HG03469 (cell line): ENCODE data around the gene P2RY12.

Experiments used
- ATAC-seq: cut with Tn5 transposase; IDR thresholded peaks from one replicate; pipeline ENCODE4 v1.9.1; 2021; ENCODE audit warnings: mild to moderate bottlenecking, moderate library complexity, moderate number of reproducible peaks; ENCODE audit not compliant: unreplicated experiment

P2RY12 gene

DNA sequence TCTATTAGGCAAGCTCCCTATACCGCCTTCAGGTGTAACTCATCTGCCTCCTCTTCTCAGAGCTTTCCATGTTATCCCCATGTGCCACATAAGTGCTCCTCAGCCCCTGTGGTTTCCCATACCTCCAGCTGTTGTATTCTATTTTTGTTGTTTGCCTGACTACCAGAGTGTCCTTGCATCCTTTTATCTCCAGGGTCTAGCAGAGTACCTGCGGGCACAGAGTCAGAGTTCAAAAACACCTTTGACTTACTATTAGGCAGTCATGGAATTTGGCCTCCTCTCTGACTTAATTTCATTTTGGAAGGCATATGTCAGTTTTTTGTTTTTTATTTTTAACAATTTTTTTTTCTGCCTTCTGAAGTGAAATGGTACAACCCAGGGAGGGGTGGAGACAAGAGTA is 75.0 kb downstream of the P2RY12 start:
- no peak for ATAC-seq

GRCh38 chr3:151307583-151308488 is 76.7 kb downstream of the P2RY12 start:
- no peak for ATAC-seq

GRCh38 chr3:151307131-151307530 is 77.4 kb downstream of the P2RY12 start:
- no peak for ATAC-seq

- no peak for ATAC-seq
These were observed 78.3 kb downstream of the P2RY12 start for GRCh38 chr3:151306168-151306810.

DNA sequence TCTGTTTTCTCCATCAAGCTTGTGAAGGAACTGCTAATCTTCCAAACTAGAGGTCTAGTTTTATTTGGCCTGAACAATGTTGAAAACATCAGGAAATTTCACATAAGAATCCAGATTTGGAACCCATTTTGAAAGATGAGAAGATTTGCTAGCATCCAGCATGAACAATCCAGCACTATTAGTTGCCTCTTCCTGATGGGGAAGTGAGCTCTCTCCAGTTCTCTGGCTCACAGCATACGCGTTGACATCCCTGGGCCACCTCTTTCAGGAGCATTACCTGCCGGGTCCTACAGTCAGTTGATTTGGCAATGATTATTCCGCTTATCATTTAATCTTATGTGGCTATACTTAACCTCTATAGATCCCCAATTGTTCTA is 78.8 kb downstream of the P2RY12 start:
- no peak for ATAC-seq

- ATAC-seq, result no peak
These were observed 79.3 kb downstream of the P2RY12 start for GRCh38 chr3:151305060-151305774.

GRCh38 chr3:151303751-151304150 is 80.8 kb downstream of the P2RY12 start:
- no peak for ATAC-seq

- no peak for ATAC-seq
These were observed 82.8 kb downstream of the P2RY12 start for GRCh38 chr3:151301787-151302186.

DNA sequence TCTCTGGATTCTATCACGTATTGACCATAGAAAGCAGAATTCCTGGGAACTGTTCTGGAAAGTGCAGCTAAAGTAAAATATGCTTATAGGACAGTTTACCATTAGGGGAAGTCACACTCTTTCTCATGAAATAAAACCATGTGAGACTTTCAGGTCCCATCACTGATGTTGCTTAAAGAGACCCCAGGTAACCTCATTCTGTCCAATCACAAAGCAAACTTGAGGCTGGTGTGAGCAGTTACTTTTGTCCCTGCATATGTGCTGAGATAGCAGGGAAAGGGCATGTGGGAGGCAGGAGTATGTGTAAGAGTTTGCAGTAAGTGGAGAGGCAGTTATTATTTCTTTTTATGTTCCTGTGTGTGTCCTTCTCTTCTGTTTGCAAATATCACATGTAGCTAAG is 84.0 kb downstream of the P2RY12 start:
- ATAC-seq, result no peak

GRCh38 chr3:151299006-151299405 is 85.5 kb downstream of the P2RY12 start:
- ATAC-seq, result no peak

DNA sequence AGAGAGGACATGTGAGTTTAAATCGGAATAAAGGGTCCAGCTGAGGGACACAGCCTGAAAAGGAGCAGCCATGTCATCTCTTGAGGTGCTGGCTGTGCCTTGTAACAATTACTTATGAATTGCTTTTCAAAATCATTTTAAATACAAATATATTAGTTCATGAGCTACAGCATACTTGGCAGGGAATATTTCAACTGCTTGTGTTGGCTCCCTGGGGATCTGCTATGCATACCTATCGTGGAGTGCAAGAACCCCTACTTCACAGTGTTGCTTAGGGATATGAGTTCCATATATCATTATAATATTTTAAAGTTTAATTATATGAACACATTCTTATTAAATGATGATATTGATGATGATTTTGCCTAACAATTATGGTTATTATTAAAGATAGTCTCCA is 87.1 kb downstream of the P2RY12 start:
- ATAC-seq, result no peak

GRCh38 chr3:151296226-151296625 is 88.3 kb downstream of the P2RY12 start:
- no peak for ATAC-seq

DNA sequence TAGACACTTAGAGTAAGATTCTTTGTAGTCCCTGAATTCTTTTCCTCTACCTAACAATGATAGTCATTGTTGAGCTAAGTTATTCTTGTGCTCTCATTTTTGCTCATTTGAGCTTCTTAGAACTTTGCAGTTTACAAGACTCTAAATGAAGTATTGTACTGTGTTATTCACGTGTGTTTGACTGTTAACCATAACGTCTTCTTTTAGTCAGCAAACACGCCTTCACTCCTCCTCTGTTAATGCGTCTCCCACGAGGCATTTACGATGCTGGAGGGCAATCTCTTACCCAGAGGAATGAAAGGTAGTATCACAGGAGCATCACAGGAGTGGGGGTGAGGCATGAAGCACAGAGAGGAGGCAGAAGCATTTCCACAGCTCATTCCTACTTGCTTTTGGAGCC is 91.4 kb downstream of the P2RY12 start:
- no peak for ATAC-seq

DNA sequence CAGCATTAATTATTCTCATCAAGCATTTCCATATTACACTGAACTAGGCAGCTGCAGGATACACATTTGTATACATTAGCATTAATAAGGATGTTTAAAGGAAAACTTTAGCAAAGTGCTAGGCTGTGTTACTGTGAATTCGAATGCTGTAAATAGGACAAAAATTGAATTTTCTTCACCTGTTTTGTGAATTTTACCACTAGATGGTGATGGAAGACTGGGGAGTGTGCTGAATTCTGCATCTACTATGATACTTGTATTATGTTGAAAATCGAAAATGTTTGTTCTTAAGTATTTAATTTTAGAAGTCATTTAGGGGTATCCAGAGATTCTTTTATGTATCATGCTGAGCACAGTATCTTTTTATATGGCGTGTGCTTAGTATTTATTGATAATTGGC is 93.9 kb downstream of the P2RY12 start:
- ATAC-seq, result no peak

DNA sequence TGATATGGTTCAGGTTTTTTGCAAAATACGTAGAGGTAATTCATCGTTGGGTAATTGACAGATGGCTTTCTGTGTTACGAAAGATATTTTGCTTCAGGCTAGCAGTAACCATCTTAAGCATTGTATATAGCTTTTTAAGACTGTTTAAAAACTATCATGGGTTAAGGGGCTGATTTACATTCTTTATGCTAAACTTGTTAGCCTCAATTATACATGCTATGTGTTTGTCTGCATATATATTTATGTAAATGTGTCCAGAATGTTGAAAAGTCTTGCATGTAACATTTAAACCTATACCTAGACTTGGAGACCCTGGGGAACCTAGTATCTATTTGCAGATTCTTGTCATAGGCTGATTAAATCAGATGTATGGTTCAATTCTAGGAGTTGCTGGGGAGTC is 95.1 kb downstream of the P2RY12 start:
- ATAC-seq, result no peak
